Hepatocyte (in vitro differentiated cells): ENCODE data around the gene STPG2.

Source experiments
- EZH2 ChIP-seq: fragments of 200-600 bp; sonication (generic); IDR thresholded peaks from 2 replicates; pipeline ENCODE4 v1.6.1; 2016; ENCODE audit warnings: antibody characterized with exemption, mild to moderate bottlenecking, borderline replicate concordance
- EZH2phosphoT487 ChIP-seq: fragments of 200-600 bp; sonication (generic); IDR thresholded peaks from one replicate; pipeline ENCODE4 v1.6.1; 2018; ENCODE audit warnings: antibody characterized with exemption, mild to moderate bottlenecking, low read depth, moderate library complexity; ENCODE audit not compliant: unreplicated experiment, severe bottlenecking
- TF ChIP-seq, protein P1 (sequence below): fragments of 200-600 bp; sonication (generic); IDR thresholded peaks from 2 replicates; pipeline ENCODE4 v1.5.1; 2016; ENCODE audit warnings: antibody characterized with exemption, mild to moderate bottlenecking; ENCODE audit not compliant: poor library complexity

GRCh38 chr4:97828646-97829045, 314.6 kb downstream of the STPG2 start:
- TF ChIP-seq EZH2 = no peak
- TF ChIP-seq, protein P1, sequence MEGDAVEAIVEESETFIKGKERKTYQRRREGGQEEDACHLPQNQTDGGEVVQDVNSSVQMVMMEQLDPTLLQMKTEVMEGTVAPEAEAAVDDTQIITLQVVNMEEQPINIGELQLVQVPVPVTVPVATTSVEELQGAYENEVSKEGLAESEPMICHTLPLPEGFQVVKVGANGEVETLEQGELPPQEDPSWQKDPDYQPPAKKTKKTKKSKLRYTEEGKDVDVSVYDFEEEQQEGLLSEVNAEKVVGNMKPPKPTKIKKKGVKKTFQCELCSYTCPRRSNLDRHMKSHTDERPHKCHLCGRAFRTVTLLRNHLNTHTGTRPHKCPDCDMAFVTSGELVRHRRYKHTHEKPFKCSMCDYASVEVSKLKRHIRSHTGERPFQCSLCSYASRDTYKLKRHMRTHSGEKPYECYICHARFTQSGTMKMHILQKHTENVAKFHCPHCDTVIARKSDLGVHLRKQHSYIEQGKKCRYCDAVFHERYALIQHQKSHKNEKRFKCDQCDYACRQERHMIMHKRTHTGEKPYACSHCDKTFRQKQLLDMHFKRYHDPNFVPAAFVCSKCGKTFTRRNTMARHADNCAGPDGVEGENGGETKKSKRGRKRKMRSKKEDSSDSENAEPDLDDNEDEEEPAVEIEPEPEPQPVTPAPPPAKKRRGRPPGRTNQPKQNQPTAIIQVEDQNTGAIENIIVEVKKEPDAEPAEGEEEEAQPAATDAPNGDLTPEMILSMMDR = no peak
- no peak for TF ChIP-seq EZH2phosphoT487
